HCT116 (cell line): ENCODE results near the gene CSN3. TPM values are rescaled to one million over a fixed set of nuclear protein-coding genes. Genes with fewer than 3 reads are reported as not detected.

Experiments used
- ATAC-seq: fragments of 200-7000 bp; cut with Tn5 transposase; 2 replicates; pipeline ENCODE4 v1.9.1; 2020; ENCODE audit warnings: mild to moderate bottlenecking, moderate library complexity
- BruUV-seq: library from RNA; stranded (reverse); fragments of 400-500 nt; replicated peaks from 2 replicates; lab custom pipeline; 2021; lab: Mats Ljungman, UMichigan
- CTCF ChIA-PET: fragments of 300-600 bp; sonication (Branson Sonifier 250); formaldehyde crosslinking; loops from one replicate; lab custom pipeline; 2021; ENCODE audit warnings: antibody characterized with exemption; lab: Charles Lee
- POLR2A ChIA-PET: fragments of 300-600, 350-600 bp; sonication (Branson Sonifier 250); formaldehyde crosslinking; loops from one replicate; lab custom pipeline; 2021; ENCODE audit warnings: antibody characterized with exemption; lab: Charles Lee
- RAD21 ChIA-PET, 2 experiments: fragments of 300-600 bp; sonication (Branson Sonifier 250); formaldehyde crosslinking; loops; one replicate each; lab custom pipeline; 2023; ENCODE audit warnings: low total read pairs in 2 of 2; ENCODE audit not compliant: uncharacterized antibody in 2 of 2, unreplicated experiment in 2 of 2, low non-redundant PET in 1 of 2; lab: Charles Lee
- DNase-seq: peaks from one replicate; pipeline ENCODE4 v3.0.0-alpha.2; 2010; ENCODE audit warnings: low read depth, low spot score
- H2AFZ ChIP-seq: fragments of 200-600 bp; shearing (Covaris generic), sonication (generic); 2 replicates; pipeline ENCODE4 v1.6.1; 2017; ENCODE audit warnings: low read depth, mixed run types, mixed read lengths, antibody characterized with exemption, low read length; ENCODE audit not compliant: poor library complexity, severe bottlenecking
- H3K27ac ChIP-seq: 2 replicates; pipeline ENCODE4 v1.5.1; 2012; ENCODE audit warnings: low read depth, low read length
- H3K27me3 ChIP-seq: fragments of 200-600 bp; sonication (generic); 2 replicates; pipeline ENCODE4 v1.6.1; 2016; ENCODE audit warnings: mixed run types, low read length, mixed read lengths; ENCODE audit not compliant: insufficient read depth
- H3K36me3 ChIP-seq, 2 experiments: fragments of 200-500 bp in 1 of 2; fragments of 200-600 bp in 1 of 2; sonication (Bioruptor generic) in 1 of 2; sonication (generic) in 1 of 2; 2 replicates each; pipeline versions ENCODE4 v1.5.1 to v1.6.1; 2014 to 2016; ENCODE audit warnings: low read length in 2 of 2, inconsistent platforms in 1 of 2, mixed read lengths in 1 of 2, mixed run types in 1 of 2; ENCODE audit not compliant: insufficient read depth in 2 of 2, control insufficient read depth in 1 of 2
- H3K4me1 ChIP-seq, 2 experiments: fragments of 200-600 bp in 1 of 2; sonication (generic) in 1 of 2; 2 replicates each; pipeline versions ENCODE4 v1.5.1 to v1.6.1; 2012 to 2017; ENCODE audit warnings: low read length in 2 of 2, inconsistent platforms in 1 of 2, mild to moderate bottlenecking in 1 of 2, mixed read lengths in 1 of 2, mixed run types in 1 of 2, moderate library complexity in 1 of 2; ENCODE audit not compliant: insufficient read depth in 2 of 2, control insufficient read depth in 1 of 2
- H3K4me2 ChIP-seq: fragments of 200-600 bp; sonication (generic); 2 replicates; pipeline ENCODE4 v1.6.1; 2017; ENCODE audit warnings: mixed run types, low read length, mixed read lengths
- H3K4me3 ChIP-seq, 2 experiments: fragments of 200-600 bp in 1 of 2; sonication (generic) in 1 of 2; replicated peaks in 1 of 2; 2 replicates each; pipeline ENCODE4 v1.5.1; 2011 to 2016; ENCODE audit warnings: low read length in 2 of 2, control low read depth in 1 of 2, low read depth in 1 of 2, mild to moderate bottlenecking in 1 of 2, mixed read lengths in 1 of 2, mixed run types in 1 of 2
- H3K79me2 ChIP-seq: fragments of 200-600 bp; sonication (generic); 2 replicates; pipeline ENCODE4 v1.6.1; 2017; ENCODE audit warnings: mild to moderate bottlenecking, mixed run types, low read length, moderate library complexity, mixed read lengths; ENCODE audit not compliant: insufficient read depth
- H3K9ac ChIP-seq: fragments of 200-600 bp; sonication (generic); 2 replicates; pipeline ENCODE4 v1.6.1; 2016; ENCODE audit warnings: low read length, mixed read lengths
- H3K9me2 ChIP-seq: fragments of 200-600 bp; sonication (generic), shearing (Covaris generic); 2 replicates; pipeline ENCODE4 v1.6.1; 2017; ENCODE audit warnings: mixed run types, mild to moderate bottlenecking, moderate library complexity; ENCODE audit not compliant: insufficient read depth
- H3K9me3 ChIP-seq, 2 experiments: fragments of 200-500 bp in 1 of 2; fragments of 200-600 bp in 1 of 2; sonication (Bioruptor generic) in 1 of 2; sonication (generic) in 1 of 2; 2 replicates each; pipeline ENCODE4 v1.6.1; 2014 to 2017; ENCODE audit warnings: low read length in 2 of 2, mixed read lengths in 2 of 2, inconsistent platforms in 1 of 2, low read depth in 1 of 2, mild to moderate bottlenecking in 1 of 2, mixed run types in 1 of 2, moderate library complexity in 1 of 2; ENCODE audit not compliant: control insufficient read depth in 1 of 2, insufficient read depth in 1 of 2
- H4K20me1 ChIP-seq: fragments of 200-600 bp; sonication (generic), shearing (Covaris generic); 2 replicates; pipeline ENCODE4 v1.6.1; 2017; ENCODE audit warnings: mixed run types, mild to moderate bottlenecking, moderate library complexity; ENCODE audit not compliant: insufficient read depth
- ATF3 ChIP-seq: IDR thresholded peaks from 2 replicates; pipeline ENCODE4 v1.6.1; 2012
- CEBPB ChIP-seq: IDR thresholded peaks from 2 replicates; pipeline ENCODE4 v1.6.1; 2012; ENCODE audit warnings: low read depth
- CTCF ChIP-seq, 3 experiments: fragments of 200-600 bp in 1 of 3; sonication (generic) in 1 of 3; IDR thresholded peaks in 2 of 3; conservative IDR thresholded peaks in 1 of 3; 2 replicates each; pipeline ENCODE4 v1.5.1; 2012 to 2017; ENCODE audit warnings: low read depth in 2 of 3, low read length in 2 of 3, antibody characterized with exemption in 1 of 3, borderline replicate concordance in 1 of 3, control low read depth in 1 of 3, mild to moderate bottlenecking in 1 of 3, mixed read lengths in 1 of 3, mixed run types in 1 of 3, moderate library complexity in 1 of 3; ENCODE audit not compliant: insufficient read depth in 1 of 3
- EZH2 ChIP-seq: fragments of 200-600 bp; sonication (generic); IDR thresholded peaks from 2 replicates; pipeline ENCODE4 v1.6.1; 2017; ENCODE audit warnings: antibody characterized with exemption, mixed run types
- FOSL1 ChIP-seq: IDR thresholded peaks from 2 replicates; pipeline ENCODE4 v1.6.1; 2012; ENCODE audit warnings: low read depth
- POLR2AphosphoS5 ChIP-seq: IDR thresholded peaks from 2 replicates; pipeline ENCODE4 v1.6.1; 2011; ENCODE audit warnings: mild to moderate bottlenecking, low read depth, low read length, moderate library complexity
- SIN3A ChIP-seq: IDR thresholded peaks from 2 replicates; pipeline ENCODE4 v1.6.1; 2012; ENCODE audit warnings: low read depth
- SP1 ChIP-seq: IDR thresholded peaks from 2 replicates; pipeline ENCODE4 v1.6.1; 2012; ENCODE audit warnings: low read depth
- SRF ChIP-seq: IDR thresholded peaks from 2 replicates; pipeline ENCODE4 v1.6.1; 2012; ENCODE audit warnings: low read depth
- YY1 ChIP-seq: IDR thresholded peaks from 2 replicates; pipeline ENCODE4 v1.6.1; 2011; ENCODE audit warnings: low read length, low read depth, moderate library complexity, mild to moderate bottlenecking; ENCODE audit not compliant: insufficient replicate concordance; ENCODE audit errors: extremely low read depth
- intact Hi-C: fragments of 100-400 bp; cut with micrococcal nuclease; formaldehyde crosslinking; loops from 2 replicates; pipeline ENCODE4 v1.10.0; 2022
- total RNA-seq: library from RNA; stranded (reverse); gene quantifications from one replicate; pipeline ENCODE4 v1.2.1, GENCODE V29; 2021; ENCODE audit not compliant: unreplicated experiment

CSN3 gene
- total RNA-seq, 1 experiment from 2014 or later: not detected

- ChIA-PET RAD21 (no interaction called here), POLR2A (no interaction called here), CTCF (no interaction called here)
- no peak for ATAC-seq
- Histone ChIP-seq H3K9me3 (no peaks in the 10 kb centered on the region), H3K9ac (no peak overlapping the region), H3K9me2 (no peaks in the 10 kb centered on the region), H3K79me2 (no peaks in the 10 kb centered on the region), H3K36me3 (no peaks in the 10 kb centered on the region), H3K27me3 (no peaks in the 10 kb centered on the region), H3K4me1 (no peaks in the 10 kb centered on the region), H4K20me1 (no peaks in the 10 kb centered on the region), H3K27ac (no peak overlapping the region), H2AFZ (no peak overlapping the region), H3K4me3 (no peak overlapping the region), H3K4me2 (no peak overlapping the region)
- no peak for TF ChIP-seq EZH2
- no peak for TF ChIP-seq CEBPB
- no peak for TF ChIP-seq POLR2AphosphoS5
- TF ChIP-seq CTCF (IDR thresholded peaks at IDR 0.05 in 2 of 3, conservative IDR thresholded peaks at IDR 0.05 in 1 of 3; ENCODE audit: borderline replicate concordance in 1 of 3, insufficient read depth in 1 of 3, low read depth in 2 of 3, low read length in 2 of 3): no peak
- TF ChIP-seq SIN3A: no peak
- TF ChIP-seq SRF: no peak
- no peak for TF ChIP-seq YY1
- no peak for TF ChIP-seq SP1
- no peak for TF ChIP-seq FOSL1
- no peak for TF ChIP-seq ATF3
- BruUV-seq: no TSS peak
- no peak for DNase-seq
- intact Hi-C loops: no loop called here
Measured at GRCh38 chr4:70239884-70240591, 2.4 kb upstream of the CSN3 start.
